IMR-90 (cell line): ENCODE results near the gene ADGRF3. TPM values are rescaled to one million over a fixed set of nuclear protein-coding genes. Genes with fewer than 3 reads are reported as not detected.

Experiments
- ATAC-seq: fragments of 200-7000 bp; cut with Tn5 transposase; 2 replicates; pipeline ENCODE4 v1.9.1; 2020; ENCODE audit warnings: low read depth, mild to moderate bottlenecking, moderate library complexity
- BruUV-seq: library from RNA; stranded (reverse); fragments of 400-500 nt; replicated peaks from 2 replicates; lab custom pipeline; 2021; lab: Mats Ljungman, UMichigan
- CTCF ChIA-PET: fragments of 300-600 bp; formaldehyde crosslinking; extraction: SDS; loops from one replicate; lab custom pipeline; 2021; ENCODE audit warnings: antibody characterized with exemption; lab: Yijun Ruan, JAX
- POLR2A ChIA-PET: fragments of 300-600 bp; sonication (Branson Sonifier 250); formaldehyde crosslinking; loops from one replicate; lab custom pipeline; 2022; ENCODE audit warnings: antibody characterized with exemption; ENCODE audit not compliant: unreplicated experiment; lab: Charles Lee
- DNase-seq: peaks from one replicate; pipeline ENCODE4 v3.0.0; 2013
- H2AFZ ChIP-seq: replicated peaks from 2 replicates; pipeline ENCODE3; 2013; ENCODE audit warnings: low read length, mild to moderate bottlenecking; ENCODE audit not compliant: poor library complexity
- H2AK5ac ChIP-seq: 2 replicates; pipeline ENCODE4 v1.6.1; 2013; ENCODE audit warnings: low read depth, low read length, inconsistent platforms
- H2AK9ac ChIP-seq: replicated peaks from 2 replicates; pipeline ENCODE3; 2013; ENCODE audit warnings: mild to moderate bottlenecking, low read depth, low read length, moderate library complexity; ENCODE audit not compliant: poor library complexity
- H2BK120ac ChIP-seq: 2 replicates; pipeline ENCODE4 v1.6.1; 2013; ENCODE audit warnings: low read depth, low read length, inconsistent platforms
- H2BK15ac ChIP-seq: 3 replicates; pipeline ENCODE4 v1.6.1; 2013; ENCODE audit warnings: low read depth, low read length, inconsistent platforms
- H2BK20ac ChIP-seq: 2 replicates; pipeline ENCODE4 v1.6.1; 2013; ENCODE audit warnings: low read depth, mild to moderate bottlenecking, inconsistent platforms, low read length, moderate library complexity
- H2BK5ac ChIP-seq: 2 replicates; pipeline ENCODE4 v1.6.1; 2013; ENCODE audit warnings: mild to moderate bottlenecking, low read depth, low read length, inconsistent platforms; ENCODE audit not compliant: poor library complexity, severe bottlenecking
- H3K14ac ChIP-seq: replicated peaks from 2 replicates; pipeline ENCODE4 v1.6.1; 2013; ENCODE audit warnings: low read depth, low read length, inconsistent platforms
- H3K18ac ChIP-seq: 2 replicates; pipeline ENCODE4 v1.6.1; 2013; ENCODE audit warnings: low read depth, low read length, control low read depth
- H3K23ac ChIP-seq: 2 replicates; pipeline ENCODE4 v1.6.1; 2013; ENCODE audit warnings: low read depth, low read length, inconsistent platforms
- H3K27ac ChIP-seq: 2 replicates; pipeline ENCODE4 v1.5.1; 2013; ENCODE audit warnings: mild to moderate bottlenecking, control low read depth, low read length; ENCODE audit not compliant: insufficient read depth
- H3K27me3 ChIP-seq: 2 replicates; pipeline ENCODE4 v1.6.1; 2013; ENCODE audit warnings: low read length; ENCODE audit not compliant: control insufficient read depth, insufficient read depth
- H3K36me3 ChIP-seq: 2 replicates; pipeline ENCODE4 v1.6.1; 2013; ENCODE audit warnings: low read length, mixed read lengths; ENCODE audit not compliant: control insufficient read depth, insufficient read depth
- H3K4ac ChIP-seq: 2 replicates; pipeline ENCODE4 v1.6.1; 2013; ENCODE audit warnings: low read depth, low read length, inconsistent platforms
- H3K4me1 ChIP-seq: 2 replicates; pipeline ENCODE4 v1.6.1; 2013; ENCODE audit warnings: low read length, mixed read lengths; ENCODE audit not compliant: control insufficient read depth, insufficient read depth
- H3K4me2 ChIP-seq: 2 replicates; pipeline ENCODE4 v1.6.1; 2013; ENCODE audit warnings: low read depth, mild to moderate bottlenecking, control low read depth, low read length, moderate library complexity
- H3K4me3 ChIP-seq: 2 replicates; pipeline ENCODE4 v1.5.1; 2013; ENCODE audit warnings: low read depth, mild to moderate bottlenecking, control low read depth, low read length, moderate library complexity; ENCODE audit not compliant: insufficient read depth
- H3K56ac ChIP-seq: 2 replicates; pipeline ENCODE4 v1.6.1; 2013; ENCODE audit warnings: low read length, inconsistent platforms; ENCODE audit not compliant: insufficient read depth; ENCODE audit errors: extremely low read depth
- H3K79me1 ChIP-seq, 2 experiments: 2 replicates each; pipeline ENCODE4 v1.6.1; 2013; ENCODE audit warnings: low read length in 2 of 2, inconsistent platforms in 1 of 2, low read depth in 1 of 2
- H3K9ac ChIP-seq: 2 replicates; pipeline ENCODE4 v1.6.1; 2013; ENCODE audit warnings: low read depth, low read length, control low read depth
- H3K9me1 ChIP-seq: 2 replicates; pipeline ENCODE4 v1.6.1; 2013; ENCODE audit warnings: low read length, inconsistent platforms; ENCODE audit not compliant: insufficient read depth
- H3K9me3 ChIP-seq: 2 replicates; pipeline ENCODE4 v1.6.1; 2013; ENCODE audit warnings: low read length; ENCODE audit not compliant: control insufficient read depth, insufficient read depth
- H4K20me1 ChIP-seq: 2 replicates; pipeline ENCODE4 v1.6.1; 2013; ENCODE audit warnings: low read length, inconsistent platforms; ENCODE audit not compliant: insufficient read depth
- H4K5ac ChIP-seq: 2 replicates; pipeline ENCODE4 v1.6.1; 2013; ENCODE audit warnings: mild to moderate bottlenecking, low read depth, low read length, control low read depth
- H4K8ac ChIP-seq, 2 experiments: 2 replicates each; pipeline ENCODE4 v1.6.1; 2013; ENCODE audit warnings: low read depth in 2 of 2, low read length in 2 of 2, control low read depth in 1 of 2, inconsistent platforms in 1 of 2
- H4K91ac ChIP-seq: 2 replicates; pipeline ENCODE4 v1.6.1; 2013; ENCODE audit warnings: low read depth, low read length, inconsistent platforms; ENCODE audit not compliant: insufficient read depth
- BHLHE40 ChIP-seq: fragments of 150-350 bp; IDR thresholded peaks from 2 replicates; pipeline ENCODE4 v1.6.1; 2016; ENCODE audit warnings: mild to moderate bottlenecking, low read depth, low read length
- CTCF ChIP-seq: conservative IDR thresholded peaks from 2 replicates; pipeline ENCODE4 v1.5.1; 2012; ENCODE audit warnings: mild to moderate bottlenecking, low read depth, low read length, improper control_type of control experiment
- MAFK ChIP-seq: IDR thresholded peaks from 2 replicates; pipeline ENCODE4 v1.6.1; 2012; ENCODE audit warnings: low read depth, low read length, improper control_type of control experiment
- RFX5 ChIP-seq: IDR thresholded peaks from 2 replicates; pipeline ENCODE4 v1.8.0; 2012; ENCODE audit warnings: low read depth, mild to moderate bottlenecking, low read length, moderate library complexity
- WGBS, 2 experiments: methylation state at CpG; one replicate each; pipeline versions ENCODE4 v1.1.5 to v1.1.7; 2013; ENCODE audit warnings: missing lambda C conversion rate in 2 of 2; ENCODE audit not compliant: insufficient read length in 1 of 2; ENCODE audit errors: extremely low coverage in 2 of 2; 5-methylcytosine and 5-hydroxymethylcytosine counted together
- dilution Hi-C: fragments of 300-500 bp; cut with HindIII; formaldehyde crosslinking; loops from one replicate; pipeline ENCODE4 v1.14.3; 2018; ENCODE audit warnings: low sequenced_read_pairs; ENCODE audit not compliant: unreplicated experiment
- in situ Hi-C: fragments of 300-500 bp; cut with MboI; formaldehyde crosslinking; loops from 3 replicates; pipeline ENCODE4 v1.14.3; 2019; ENCODE audit warnings: low sequenced_read_pairs, inconsistent platforms, mixed read lengths
- intact Hi-C: fragments of 100-400 bp; cut with micrococcal nuclease; formaldehyde crosslinking; loops from 2 replicates; pipeline ENCODE4 v1.10.0; 2022
- polyA plus RNA-seq, 3 experiments: library from polyadenylated mRNA; depleted of rRNA; stranded (reverse); fragments of >200 nt; gene quantifications; 2 replicates each; pipeline ENCODE4 v1.2.3, GENCODE V29; 2012; ENCODE audit warnings: low replicate concordance in 1 of 3
- total RNA-seq: library from RNA; depleted of rRNA; stranded (reverse); fragments of >200 nt; gene quantifications from 2 replicates; pipeline ENCODE4 v1.2.3, GENCODE V29; 2012
- TF ChIP-seq, protein P1 (sequence below): fragments of 150-350 bp; IDR thresholded peaks from 2 replicates; pipeline ENCODE4 v1.6.1; 2016; ENCODE audit warnings: low read depth, mild to moderate bottlenecking, low read length, moderate library complexity, borderline replicate concordance
- TF ChIP-seq, protein P2 (sequence below): fragments of 150-350 bp; IDR thresholded peaks from 2 replicates; pipeline ENCODE4 v1.6.1; 2017; ENCODE audit warnings: mild to moderate bottlenecking, antibody characterized with exemption, low read length, low read depth

Gene ADGRF3
- total and polyA plus RNA-seq, 2 of the 4 experiments (the other 2 are of a cell fraction): 0.15 TPM; not detected in 1

GRCh38 chr2:26285931-26286330, 60.7 kb downstream of the ADGRF3 start:
- no TSS peak for BruUV-seq

More at GRCh38 chr2:26285931-26286330, 60.7 kb downstream of the ADGRF3 start:
- Histone ChIP-seq H3K4me3 (no peak overlapping the region), H3K27ac (no peak overlapping the region), H2BK20ac (no peak overlapping the region), H3K79me1 (no peaks in the 10 kb centered on the region), H4K5ac (no peak overlapping the region), H3K4me1 (peaks cover 2% of the 10 kb centered on the region; the same call in 1 of the 2 replicates), H3K18ac (no peak overlapping the region), H3K9ac (no peak overlapping the region), H3K56ac (no peak overlapping the region), H3K36me3 (peaks cover 24% of the 10 kb centered on the region), H2AK9ac (no peak overlapping the region), H4K20me1 (no peaks in the 10 kb centered on the region), H2AK5ac (no peak overlapping the region), H3K4ac (no peak overlapping the region), H3K9me3 (no peaks in the 10 kb centered on the region), H2AFZ (no peak overlapping the region), H3K23ac (no peak overlapping the region), H3K14ac (no peak overlapping the region), H2BK15ac (no peak overlapping the region), H4K8ac (no peak overlapping the region), H2BK120ac (no peak overlapping the region), H4K91ac (no peak overlapping the region), H2BK5ac (no peak overlapping the region), H3K27me3 (no peaks in the 10 kb centered on the region), H3K4me2 (no peak overlapping the region), H3K9me1 (peaks cover 5% of the 10 kb centered on the region)
- TF ChIP-seq, protein P1, sequence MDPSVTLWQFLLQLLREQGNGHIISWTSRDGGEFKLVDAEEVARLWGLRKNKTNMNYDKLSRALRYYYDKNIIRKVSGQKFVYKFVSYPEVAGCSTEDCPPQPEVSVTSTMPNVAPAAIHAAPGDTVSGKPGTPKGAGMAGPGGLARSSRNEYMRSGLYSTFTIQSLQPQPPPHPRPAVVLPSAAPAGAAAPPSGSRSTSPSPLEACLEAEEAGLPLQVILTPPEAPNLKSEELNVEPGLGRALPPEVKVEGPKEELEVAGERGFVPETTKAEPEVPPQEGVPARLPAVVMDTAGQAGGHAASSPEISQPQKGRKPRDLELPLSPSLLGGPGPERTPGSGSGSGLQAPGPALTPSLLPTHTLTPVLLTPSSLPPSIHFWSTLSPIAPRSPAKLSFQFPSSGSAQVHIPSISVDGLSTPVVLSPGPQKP: no peak
- TF ChIP-seq BHLHE40 (no peak), RFX5 (no peak), MAFK (no peak), CTCF (no peak)
- TF ChIP-seq, protein P2, sequence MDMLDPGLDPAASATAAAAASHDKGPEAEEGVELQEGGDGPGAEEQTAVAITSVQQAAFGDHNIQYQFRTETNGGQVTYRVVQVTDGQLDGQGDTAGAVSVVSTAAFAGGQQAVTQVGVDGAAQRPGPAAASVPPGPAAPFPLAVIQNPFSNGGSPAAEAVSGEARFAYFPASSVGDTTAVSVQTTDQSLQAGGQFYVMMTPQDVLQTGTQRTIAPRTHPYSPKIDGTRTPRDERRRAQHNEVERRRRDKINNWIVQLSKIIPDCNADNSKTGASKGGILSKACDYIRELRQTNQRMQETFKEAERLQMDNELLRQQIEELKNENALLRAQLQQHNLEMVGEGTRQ: no peak
- ATAC-seq (no peak), DNase-seq (no peak)
- dilution Hi-C loops (no loop called here), intact Hi-C loops (no loop called here), in situ Hi-C loops (no loop called here)
- POLR2A ChIA-PET: no interaction called here
- CTCF ChIA-PET: no interaction called here
- 100% methylated on average over 1 of the region's 3 CpGs; no CpG with 5 or more reads in 1 of the 2 experiments for WGBS, 2 experiments
